BJ (cell line): ENCODE results near the gene C5orf47. TPM values are rescaled to one million over a fixed set of nuclear protein-coding genes. Genes with fewer than 3 reads are reported as not detected.

Experiments used
- CTCF ChIA-PET: fragments of 350-600 bp; formaldehyde crosslinking; extraction: SDS; loops from one replicate; lab custom pipeline; 2021; ENCODE audit warnings: antibody characterized with exemption, inconsistent platforms; lab: Yijun Ruan, JAX
- POLR2A ChIA-PET: fragments of 300-600 bp; sonication (Branson Sonifier 250); formaldehyde crosslinking; extraction: SDS; loops from one replicate; lab custom pipeline; 2021; ENCODE audit warnings: antibody characterized with exemption; lab: Charles Lee
- DNase-seq: peaks from one replicate; pipeline ENCODE4 v3.0.0-alpha.2; 2011; ENCODE audit warnings: low read depth
- H3K27me3 ChIP-seq: 2 replicates; pipeline ENCODE4 v1.6.0; 2011; ENCODE audit warnings: low read length; ENCODE audit not compliant: control insufficient read depth, insufficient read depth
- H3K36me3 ChIP-seq: 2 replicates; pipeline ENCODE4 v1.5.1; 2011; ENCODE audit warnings: low read length; ENCODE audit not compliant: control insufficient read depth, insufficient read depth
- H3K4me3 ChIP-seq: 2 replicates; pipeline ENCODE4 v1.5.1; 2011; ENCODE audit warnings: low read depth, mild to moderate bottlenecking, control low read depth, low read length
- polyA minus RNA-seq: library from RNA; depleted of rRNA, polyadenylated mRNA; stranded (reverse); fragments of >200 nt; gene quantifications from 2 replicates; pipeline ENCODE4 v1.2.3, GENCODE V29; 2011; rRNA and poly(A)+ RNA removed
- polyA plus RNA-seq: library from polyadenylated mRNA; depleted of rRNA; stranded (reverse); fragments of >200 nt; gene quantifications from 2 replicates; pipeline ENCODE4 v1.2.3, GENCODE V29; 2011; rRNA removed
- TF ChIP-seq, protein P1 (sequence below): IDR thresholded peaks from 2 replicates; pipeline ENCODE4 v1.5.1; 2011; ENCODE audit warnings: low read depth, mild to moderate bottlenecking, control low read depth, inconsistent platforms, low read length, moderate library complexity; ENCODE audit not compliant: insufficient read depth

The C5orf47 gene, protein sequence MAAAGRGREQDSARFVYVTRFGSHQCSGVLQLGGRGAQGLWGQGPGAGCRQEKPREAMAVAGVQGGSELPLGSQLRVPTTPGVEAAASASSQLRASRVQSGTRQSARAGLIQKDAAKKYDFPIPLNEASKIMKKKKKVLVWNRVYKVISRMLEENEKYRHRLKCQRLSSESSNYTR
- not detected in 2 replicates for polyA plus RNA-seq
- polyA minus RNA-seq = not detected in 2 replicates

DNA sequence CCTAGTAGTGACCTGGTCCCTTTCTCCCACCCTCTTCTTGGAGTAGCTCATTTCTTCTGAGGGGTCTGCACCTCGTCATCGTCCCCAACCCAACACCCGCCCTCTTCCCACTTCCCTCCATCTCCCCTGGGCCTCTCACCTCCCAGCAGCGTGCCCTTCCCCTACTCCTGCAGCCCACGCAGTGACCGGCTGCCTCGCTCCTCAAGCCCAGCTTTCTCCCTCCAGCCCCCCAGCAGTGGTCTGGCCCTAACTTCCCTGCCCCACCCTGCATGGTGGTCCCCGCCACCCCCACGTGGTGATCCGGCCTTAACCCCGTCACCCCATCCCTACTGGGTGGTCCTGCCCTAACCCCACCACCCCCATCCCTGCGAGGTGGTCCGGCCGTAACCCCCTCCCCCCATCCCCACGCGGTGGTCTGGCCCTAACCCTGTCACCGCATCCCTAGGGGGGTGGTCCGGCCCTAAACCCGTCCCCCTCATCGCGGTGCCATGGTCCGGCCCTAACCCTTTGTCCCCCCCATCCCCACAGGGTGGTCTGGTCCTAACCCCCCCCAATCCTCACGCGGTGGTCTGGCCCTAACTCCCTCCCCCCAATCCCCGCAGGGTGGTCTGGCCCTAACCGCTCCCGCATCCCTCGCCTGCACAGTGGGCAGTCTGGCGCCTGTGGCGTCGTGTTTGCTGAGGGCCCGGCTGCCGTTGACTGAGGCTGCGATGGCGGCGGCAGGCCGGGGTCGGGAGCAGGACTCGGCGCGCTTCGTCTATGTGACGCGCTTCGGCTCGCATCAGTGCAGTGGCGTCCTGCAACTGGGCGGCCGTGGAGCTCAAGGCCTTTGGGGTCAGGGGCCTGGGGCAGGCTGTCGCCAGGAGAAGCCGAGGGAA is at the start of gene C5orf47:
C5orf47 (plus strand) TSS at position 617 of the 878 bp plus-strand sequence; CDS start at position 711, 94 bp downstream.
- POLR2A ChIA-PET = no interaction called here
- Histone ChIP-seq H3K27me3 (no peaks in the 10 kb centered on the region), H3K4me3 (no peak within 1 kb of the TSS), H3K36me3 (no peaks in the 10 kb centered on the region)
- TF ChIP-seq, protein P1, sequence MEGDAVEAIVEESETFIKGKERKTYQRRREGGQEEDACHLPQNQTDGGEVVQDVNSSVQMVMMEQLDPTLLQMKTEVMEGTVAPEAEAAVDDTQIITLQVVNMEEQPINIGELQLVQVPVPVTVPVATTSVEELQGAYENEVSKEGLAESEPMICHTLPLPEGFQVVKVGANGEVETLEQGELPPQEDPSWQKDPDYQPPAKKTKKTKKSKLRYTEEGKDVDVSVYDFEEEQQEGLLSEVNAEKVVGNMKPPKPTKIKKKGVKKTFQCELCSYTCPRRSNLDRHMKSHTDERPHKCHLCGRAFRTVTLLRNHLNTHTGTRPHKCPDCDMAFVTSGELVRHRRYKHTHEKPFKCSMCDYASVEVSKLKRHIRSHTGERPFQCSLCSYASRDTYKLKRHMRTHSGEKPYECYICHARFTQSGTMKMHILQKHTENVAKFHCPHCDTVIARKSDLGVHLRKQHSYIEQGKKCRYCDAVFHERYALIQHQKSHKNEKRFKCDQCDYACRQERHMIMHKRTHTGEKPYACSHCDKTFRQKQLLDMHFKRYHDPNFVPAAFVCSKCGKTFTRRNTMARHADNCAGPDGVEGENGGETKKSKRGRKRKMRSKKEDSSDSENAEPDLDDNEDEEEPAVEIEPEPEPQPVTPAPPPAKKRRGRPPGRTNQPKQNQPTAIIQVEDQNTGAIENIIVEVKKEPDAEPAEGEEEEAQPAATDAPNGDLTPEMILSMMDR = no peak
- CTCF ChIA-PET = interaction anchor here (1.1 kb wide), 1 partner anchor 15 kb away, joined by 3 read pairs; no protein-coding TSS in a partner anchor
- no peak for DNase-seq

DNA sequence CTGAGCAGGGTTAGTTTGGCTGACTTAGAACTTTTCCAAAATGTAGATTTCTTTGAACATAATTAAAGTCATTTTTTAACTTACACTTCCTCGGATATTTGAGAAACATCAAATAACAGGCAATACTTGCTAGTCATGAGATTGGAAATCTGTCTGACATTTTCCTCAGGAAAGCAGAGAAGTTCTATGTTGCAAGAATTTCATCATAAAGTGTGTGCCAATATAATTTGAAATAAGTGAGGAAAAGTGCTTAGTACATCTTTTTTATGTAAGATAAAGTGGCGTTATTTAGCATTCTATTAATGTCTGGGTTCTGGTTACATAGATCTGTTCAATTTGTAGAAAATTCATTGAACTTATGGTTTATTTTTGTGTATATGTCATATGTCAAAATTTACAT is 48.7 kb upstream of the C5orf47 start:
- CTCF ChIA-PET = no interaction called here
- DNase-seq = no peak
- TF ChIP-seq, protein P1 = no peak
- Histone ChIP-seq H3K36me3 (0 out of 2 replicates have a peak, but pooled peaks cover 2% of the 10 kb centered on the region), H3K4me3 (no peak overlapping the region), H3K27me3 (no peaks in the 10 kb centered on the region)
- POLR2A ChIA-PET = no interaction called here

DNA sequence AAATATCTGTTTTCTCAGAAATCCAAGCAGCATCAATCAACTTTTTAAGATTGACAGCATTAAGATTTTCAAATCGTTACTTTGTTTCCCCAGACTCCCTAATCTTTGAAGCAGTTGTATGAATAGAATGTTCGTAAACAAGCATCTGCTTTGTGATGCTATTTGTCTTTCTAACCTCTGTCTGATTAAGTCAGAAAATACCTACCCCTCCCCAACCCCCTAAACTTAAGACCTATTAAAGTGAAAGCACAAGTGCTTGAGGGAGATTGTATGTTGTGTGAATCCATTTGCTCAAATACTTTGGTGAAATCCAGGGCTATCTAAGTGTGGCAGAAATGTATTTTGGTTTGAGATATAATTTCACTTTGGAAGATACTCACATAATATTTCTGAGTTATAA is 47.9 kb upstream of the C5orf47 start:
- 0 out of 2 replicates have a peak, but pooled peaks cover 2% of the 10 kb centered on the region for H3K36me3 ChIP-seq
- TF ChIP-seq, protein P1 = no peak
- no peaks in the 10 kb centered on the region for H3K27me3 ChIP-seq
- ChIA-PET POLR2A (no interaction called here), CTCF (no interaction called here)
- no peak for DNase-seq
- no peak overlapping the region for H3K4me3 ChIP-seq

DNA sequence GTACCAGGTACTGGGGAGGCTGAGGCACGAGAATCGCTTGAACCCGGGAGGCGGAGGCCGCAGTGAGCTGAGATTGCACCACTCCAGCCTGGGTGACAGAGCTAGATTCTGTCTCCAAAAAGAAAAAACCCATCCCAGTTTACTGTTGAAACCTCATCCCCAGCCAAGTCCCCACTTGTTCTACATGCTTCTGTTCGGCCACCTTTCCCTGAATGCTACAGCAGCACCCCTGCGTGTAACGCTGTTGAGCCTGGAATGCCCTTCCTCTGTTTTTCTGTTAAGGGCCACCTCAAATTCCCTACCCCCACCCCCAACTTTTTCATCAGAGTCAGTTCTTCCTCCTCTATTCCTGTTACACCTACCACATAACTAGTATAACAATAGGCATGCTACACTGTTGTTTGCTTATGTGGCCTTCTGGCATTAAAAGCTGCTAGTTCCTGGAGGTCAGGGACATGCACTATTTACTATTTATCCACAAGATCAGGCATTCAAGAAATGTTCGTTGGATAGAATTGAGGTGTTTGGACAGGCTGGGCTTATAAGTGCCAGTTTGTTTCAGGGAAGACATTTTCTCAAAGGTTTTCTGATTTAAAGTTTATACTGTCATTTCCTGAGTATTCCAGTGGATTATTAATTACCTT is 47.1 kb upstream of the C5orf47 start:
- Histone ChIP-seq H3K36me3 (0 out of 2 replicates have a peak, but pooled peaks cover 2% of the 10 kb centered on the region), H3K27me3 (no peaks in the 10 kb centered on the region), H3K4me3 (no peak overlapping the region)
- TF ChIP-seq, protein P1 = no peak
- POLR2A ChIA-PET = no interaction called here
- DNase-seq = no peak
- CTCF ChIA-PET = no interaction called here
